Astrocyte of the spinal cord (primary cell): ENCODE measurements around the gene MYO7B.
"Not testable (repeated sequence)": the region's sequence is repeated elsewhere in the genome, so short reads cannot be mapped to it uniquely, and the experiment has no call there.

Experiments
- DNase-seq: peaks from one replicate; pipeline ENCODE4 v3.0.0; 2011; ENCODE audit warnings: low read depth, low spot score
- H3K4me3 ChIP-seq: 2 replicates; pipeline ENCODE4 v1.5.1; 2011; ENCODE audit warnings: low read depth, mild to moderate bottlenecking, low read length, moderate library complexity
- in situ Hi-C: cut with HindIII; loops from 2 replicates; pipeline ENCODE4 v1.10.0; 2017; ENCODE audit warnings: low sequenced_read_pairs
- TF ChIP-seq, protein P1 (sequence below): IDR thresholded peaks from 2 replicates; pipeline ENCODE4 v1.5.1; 2012; ENCODE audit warnings: low read depth, mild to moderate bottlenecking, low read length, inconsistent platforms

MYO7B gene

GRCh38 chr2:127570282-127571250 lies 35.1 kb downstream of the MYO7B start:
- TF ChIP-seq, protein P1, sequence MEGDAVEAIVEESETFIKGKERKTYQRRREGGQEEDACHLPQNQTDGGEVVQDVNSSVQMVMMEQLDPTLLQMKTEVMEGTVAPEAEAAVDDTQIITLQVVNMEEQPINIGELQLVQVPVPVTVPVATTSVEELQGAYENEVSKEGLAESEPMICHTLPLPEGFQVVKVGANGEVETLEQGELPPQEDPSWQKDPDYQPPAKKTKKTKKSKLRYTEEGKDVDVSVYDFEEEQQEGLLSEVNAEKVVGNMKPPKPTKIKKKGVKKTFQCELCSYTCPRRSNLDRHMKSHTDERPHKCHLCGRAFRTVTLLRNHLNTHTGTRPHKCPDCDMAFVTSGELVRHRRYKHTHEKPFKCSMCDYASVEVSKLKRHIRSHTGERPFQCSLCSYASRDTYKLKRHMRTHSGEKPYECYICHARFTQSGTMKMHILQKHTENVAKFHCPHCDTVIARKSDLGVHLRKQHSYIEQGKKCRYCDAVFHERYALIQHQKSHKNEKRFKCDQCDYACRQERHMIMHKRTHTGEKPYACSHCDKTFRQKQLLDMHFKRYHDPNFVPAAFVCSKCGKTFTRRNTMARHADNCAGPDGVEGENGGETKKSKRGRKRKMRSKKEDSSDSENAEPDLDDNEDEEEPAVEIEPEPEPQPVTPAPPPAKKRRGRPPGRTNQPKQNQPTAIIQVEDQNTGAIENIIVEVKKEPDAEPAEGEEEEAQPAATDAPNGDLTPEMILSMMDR: no peak
- in situ Hi-C loops: no loop called here
- peak; percentile 14 for DNase-seq
- no peak overlapping the region for H3K4me3 ChIP-seq

DNA sequence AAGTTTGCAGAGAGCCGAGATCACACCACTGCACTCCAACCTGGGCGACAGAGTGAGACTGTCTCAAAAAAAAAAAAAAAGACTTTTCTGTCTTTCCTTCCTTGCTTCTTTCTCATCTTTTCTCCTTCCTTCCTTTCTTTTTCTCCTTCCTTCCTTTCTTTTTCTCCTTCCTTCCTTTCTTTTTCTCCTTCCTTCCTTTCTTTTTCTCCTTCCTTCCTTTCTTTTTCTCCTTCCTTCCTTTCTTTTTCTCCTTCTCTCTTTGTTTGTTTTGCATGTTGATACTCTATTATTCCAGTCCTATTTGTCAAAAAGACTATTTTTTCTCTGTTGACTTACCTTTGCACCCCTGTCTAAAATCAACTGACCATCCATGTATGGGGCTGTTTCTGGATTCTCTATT lies 36.9 kb downstream of the MYO7B start:
- H3K4me3 ChIP-seq, DNase-seq, in situ Hi-C loops: not testable (repeated sequence)

DNA sequence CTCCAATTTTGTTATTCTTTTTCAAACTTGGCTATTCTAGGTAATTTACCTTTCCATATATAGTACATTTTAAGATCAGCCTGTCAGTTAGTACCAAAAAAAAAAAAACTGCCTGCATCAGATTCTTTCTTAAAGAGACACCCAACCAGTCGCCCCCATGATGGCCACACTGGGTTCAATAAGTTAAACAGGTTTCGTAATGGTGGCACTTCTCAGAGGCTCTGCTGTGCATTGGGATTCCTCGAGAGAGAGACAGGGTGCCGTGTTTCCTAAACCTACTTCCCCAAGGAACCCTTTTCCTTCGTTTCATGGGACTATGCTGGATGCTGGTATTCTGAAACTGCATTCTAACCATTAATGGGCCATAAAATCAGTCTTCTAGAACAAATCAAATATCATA lies 37.4 kb downstream of the MYO7B start:
- in situ Hi-C loops: no loop called here
- no peak for DNase-seq
- H3K4me3 ChIP-seq: no peak overlapping the region
- TF ChIP-seq, protein P1: no peak

GRCh38 chr2:127573298-127573697 lies 37.8 kb downstream of the MYO7B start:
- TF ChIP-seq, protein P1: no peak
- no peak overlapping the region for H3K4me3 ChIP-seq
- DNase-seq: no peak
- in situ Hi-C loops: no loop called here

DNA sequence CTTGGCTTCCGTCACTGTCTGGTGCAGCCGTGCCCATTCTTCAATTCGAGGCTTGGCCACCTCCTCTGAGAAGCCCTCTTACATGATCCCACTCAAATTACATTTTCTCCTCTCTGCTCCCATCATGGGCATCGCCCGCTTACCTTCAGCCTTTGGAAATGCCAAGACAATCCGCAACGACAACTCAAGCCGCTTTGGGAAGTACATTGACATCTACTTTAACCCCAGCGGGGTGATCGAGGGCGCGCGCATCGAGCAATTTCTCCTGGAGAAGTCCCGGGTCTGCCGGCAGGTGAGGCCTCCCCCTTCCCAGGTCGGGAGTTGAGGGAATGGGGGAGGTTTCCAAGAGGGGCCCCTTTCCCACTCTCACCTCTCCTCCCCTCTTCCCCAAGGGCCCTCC lies 38.3 kb downstream of the MYO7B start:
- TF ChIP-seq, protein P1: no peak
- H3K4me3 ChIP-seq: no peak overlapping the region
- in situ Hi-C loops: no loop called here
- no peak for DNase-seq

DNA sequence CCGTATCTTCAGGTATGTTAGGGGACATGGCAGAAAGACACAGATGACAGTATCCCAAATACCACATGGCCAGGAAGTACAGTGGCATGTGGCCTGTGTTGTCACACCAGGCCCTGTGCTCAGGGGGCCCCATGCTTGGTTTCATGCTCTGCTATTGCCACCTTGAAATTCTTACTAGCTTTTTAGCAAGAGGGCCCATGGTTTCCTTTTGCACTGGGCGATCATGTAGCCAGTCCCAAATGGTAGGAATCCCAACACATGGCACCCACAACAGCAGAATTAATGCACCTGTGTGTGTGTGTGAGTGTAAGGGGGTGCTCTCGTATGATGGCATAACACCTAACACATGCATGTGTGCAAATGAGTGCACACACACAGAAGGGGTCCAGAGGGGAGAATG lies 39.2 kb downstream of the MYO7B start:
- no peak for DNase-seq
- in situ Hi-C loops: no loop called here
- TF ChIP-seq, protein P1: no peak
- H3K4me3 ChIP-seq: no peak overlapping the region

DNA sequence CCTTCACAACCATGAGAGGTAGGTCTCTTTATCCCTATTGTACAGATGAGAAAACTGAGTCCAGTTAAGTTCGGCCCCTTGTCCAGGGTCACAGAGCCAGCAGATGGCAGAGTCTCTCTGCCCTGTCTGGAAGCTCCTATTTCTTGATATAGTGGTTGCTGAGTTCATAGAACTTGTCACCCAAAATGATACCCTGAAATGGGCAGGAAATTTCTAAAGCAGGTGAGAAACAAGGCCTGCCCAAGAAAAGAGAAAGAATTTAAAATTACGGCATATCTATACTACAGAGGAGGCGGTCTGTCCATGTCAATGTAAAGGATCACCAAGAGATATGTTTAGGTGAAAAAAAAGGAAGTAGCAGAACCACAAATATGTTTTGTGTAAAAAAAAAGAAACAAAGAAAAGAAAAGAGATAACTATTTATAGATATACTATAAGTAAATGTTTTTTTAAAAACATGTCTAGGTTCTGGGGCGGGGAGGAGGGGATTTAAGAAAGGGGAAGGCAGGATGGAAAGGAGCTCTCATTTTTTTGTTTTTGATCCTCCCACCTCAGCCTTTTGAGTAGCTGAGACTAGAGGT lies 39.8 kb downstream of the MYO7B start:
- in situ Hi-C loops: no loop called here
- H3K4me3 ChIP-seq: no peak overlapping the region
- no peak for DNase-seq
- TF ChIP-seq, protein P1: no peak
